Endometrium (tissue), 2 donors: ENCODE data around the gene ZNF341.

Source experiments
- FAIRE-seq: peaks from 2 replicates; lab custom pipeline; 2012; peaks lifted over from hg19 to GRCh38; lab: Jason Lieb, UNC
- donor health status: control.
- donor health status: control.

The ZNF341 gene

DNA sequence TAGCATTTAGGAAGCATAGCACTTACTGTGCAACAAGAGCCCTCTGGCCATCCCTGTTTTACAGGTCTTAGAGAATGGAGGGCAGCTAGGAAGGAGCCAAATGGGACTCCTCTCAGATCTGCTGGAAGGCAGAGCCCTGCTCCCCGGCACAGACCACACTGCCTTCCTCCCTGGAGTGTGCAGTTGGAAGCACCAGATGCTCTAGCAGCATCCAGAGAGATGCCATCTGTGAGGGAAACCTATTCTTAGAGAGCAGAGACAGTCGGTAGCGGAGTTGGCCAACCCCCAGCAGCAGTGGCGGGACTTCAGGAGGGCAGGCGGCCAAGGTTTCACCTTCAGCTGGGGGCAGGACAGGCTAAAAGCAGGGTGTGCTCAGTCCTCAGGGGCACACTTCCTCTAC, 28.9 kb upstream of the ZNF341 start:
- FAIRE-seq, result no peak

DNA sequence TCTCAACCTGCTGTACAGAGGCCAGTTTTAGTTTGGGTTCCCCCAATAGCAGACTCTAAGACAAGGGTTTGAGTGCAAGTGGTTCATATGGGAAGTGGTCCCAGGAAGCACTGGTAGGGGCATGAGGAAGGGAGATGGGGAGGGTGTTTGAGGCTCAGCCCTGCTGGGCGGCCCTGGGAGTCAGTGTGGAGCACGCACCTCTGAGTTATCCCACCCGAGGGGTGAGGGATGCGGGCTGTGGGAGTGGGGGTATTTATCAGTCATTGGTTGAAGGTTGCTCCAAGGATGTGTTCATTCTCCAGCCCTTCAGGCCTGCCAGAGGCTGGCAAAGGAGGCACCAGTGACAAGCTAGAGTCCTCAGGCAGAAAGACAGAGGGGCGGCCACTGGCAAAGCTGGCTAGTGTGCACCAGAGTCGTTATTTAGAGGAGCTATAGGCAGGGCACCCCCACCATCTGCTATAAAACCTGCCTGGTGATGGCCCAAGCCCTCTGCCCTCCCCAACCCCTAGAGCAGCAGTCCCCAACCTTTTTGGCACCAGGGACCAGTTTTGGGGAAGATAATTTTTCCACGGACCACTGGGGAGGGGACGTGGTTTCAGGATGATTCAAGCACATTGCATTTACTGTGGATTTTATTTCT, 28.2 kb upstream of the ZNF341 start:
- FAIRE-seq, result no peak

GRCh38 chr20:33704197-33704924, 27.4 kb upstream of the ZNF341 start:
- no peak for FAIRE-seq

DNA sequence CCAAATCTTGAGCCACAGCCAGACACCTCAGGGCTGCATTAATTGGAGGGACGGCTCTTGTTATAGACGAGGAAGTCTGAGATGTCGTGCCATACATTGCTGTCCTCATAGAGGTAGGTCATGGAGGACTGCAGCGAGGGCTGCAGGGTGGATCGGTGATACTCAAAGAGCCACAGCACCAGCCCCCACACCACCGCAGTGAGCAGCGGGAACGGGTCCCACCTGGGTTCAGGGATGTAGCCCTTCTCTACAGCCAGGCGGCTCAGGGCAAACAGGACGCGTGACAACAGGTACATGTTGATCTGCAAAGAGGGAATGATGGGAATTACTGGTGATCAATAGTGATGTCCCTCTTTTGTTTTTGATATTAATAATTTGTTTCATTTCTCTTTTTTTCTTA, 24.1 kb upstream of the ZNF341 start:
- FAIRE-seq, result no peak

DNA sequence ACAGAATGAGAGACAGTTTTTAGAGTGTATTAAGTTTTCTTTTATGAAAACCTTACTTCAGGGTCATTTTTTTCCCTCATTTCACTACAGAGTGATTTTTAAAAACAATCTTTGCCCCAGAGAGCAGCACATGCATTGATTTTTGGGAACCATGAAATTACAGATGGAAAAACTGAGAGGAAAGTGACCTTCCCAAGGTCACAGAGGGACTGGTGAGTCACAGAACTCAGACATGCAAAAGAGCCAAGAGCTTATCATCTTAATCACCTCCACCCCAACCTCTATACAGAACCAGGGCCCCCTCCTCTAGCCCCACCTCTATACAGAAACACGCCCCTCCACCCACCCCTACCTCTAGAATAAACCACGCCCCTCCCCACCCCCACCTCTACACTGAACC, 22.4 kb upstream of the ZNF341 start:
- FAIRE-seq, result no peak

DNA sequence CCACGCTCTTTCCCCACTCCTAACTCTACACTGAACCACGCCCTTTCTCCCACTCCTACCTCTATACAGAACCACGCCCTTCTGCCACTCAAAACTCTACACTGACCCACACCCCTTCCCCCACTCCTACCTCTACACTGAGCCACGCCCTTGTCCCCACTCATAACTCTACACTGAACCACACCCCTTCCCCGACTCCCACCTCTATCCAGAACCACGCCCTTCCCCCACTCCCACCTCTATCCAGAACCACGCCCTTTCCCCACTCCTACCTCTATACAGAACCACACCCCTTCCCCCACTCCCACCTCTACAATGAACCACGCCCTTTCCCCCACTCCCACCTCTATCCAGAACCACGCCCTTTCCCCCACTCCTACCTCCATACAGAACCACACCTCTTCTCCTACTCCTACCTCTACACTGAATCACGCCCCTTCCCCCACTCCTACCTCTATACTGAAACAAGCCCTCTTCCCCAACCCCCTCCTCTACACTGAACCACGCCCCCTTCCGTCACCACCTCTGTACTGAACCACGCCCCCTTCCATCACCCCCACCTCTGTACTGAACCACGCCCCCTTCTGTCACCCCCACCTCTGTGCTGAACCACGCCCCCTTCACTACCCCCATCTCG, 21.8 kb upstream of the ZNF341 start:
- no peak for FAIRE-seq

DNA sequence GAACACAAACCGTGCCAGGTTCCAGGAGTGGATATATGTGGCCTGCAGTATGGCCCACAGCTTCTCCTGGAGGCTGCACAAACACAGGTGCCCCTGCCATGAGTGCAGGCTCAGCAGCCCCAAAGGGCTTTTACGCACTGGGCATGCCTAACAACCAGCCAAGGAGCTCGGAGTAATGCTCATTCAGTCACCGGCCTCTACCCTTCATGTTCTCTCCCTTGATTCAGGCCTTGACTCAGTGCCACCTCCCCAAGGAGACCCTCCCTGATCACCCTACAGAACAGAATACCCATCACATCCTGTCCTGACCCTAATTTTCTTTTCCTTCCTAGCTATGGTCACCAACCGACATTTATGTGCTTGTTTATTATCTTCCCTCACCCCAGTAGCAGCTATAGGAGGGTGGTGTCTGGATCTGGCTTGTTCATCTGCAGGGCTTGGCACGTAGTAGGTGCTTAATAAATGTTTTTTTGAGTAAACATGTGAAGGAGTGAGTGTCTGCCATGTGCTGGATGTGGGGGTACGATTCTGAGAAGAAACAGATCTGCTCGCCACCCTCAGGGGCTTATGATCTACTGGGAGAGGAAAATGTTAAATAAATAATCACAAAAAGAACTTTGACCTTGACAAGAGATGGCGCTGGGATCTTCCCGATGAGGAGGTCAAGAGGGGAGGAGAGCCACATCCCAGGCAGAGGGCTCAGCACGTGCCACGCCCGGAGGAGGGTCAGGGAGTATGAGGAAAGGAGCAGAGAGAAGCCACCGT, 20.9 kb upstream of the ZNF341 start:
- FAIRE-seq, result no peak

DNA sequence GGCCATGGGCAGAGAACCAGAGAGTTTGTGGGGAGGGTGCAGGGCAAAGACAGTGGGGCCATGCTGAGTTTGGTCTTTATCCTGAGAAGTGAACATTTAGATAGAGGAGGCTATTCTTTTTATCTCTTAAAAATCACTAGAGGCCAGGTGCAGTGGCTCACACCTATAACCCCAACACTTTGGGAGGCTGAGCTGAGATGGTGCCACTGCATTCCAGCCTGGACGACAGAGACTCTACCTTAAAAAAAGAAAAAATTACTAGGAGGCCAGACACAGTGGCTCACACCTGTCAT, 20.4 kb upstream of the ZNF341 start:
- no peak for FAIRE-seq

DNA sequence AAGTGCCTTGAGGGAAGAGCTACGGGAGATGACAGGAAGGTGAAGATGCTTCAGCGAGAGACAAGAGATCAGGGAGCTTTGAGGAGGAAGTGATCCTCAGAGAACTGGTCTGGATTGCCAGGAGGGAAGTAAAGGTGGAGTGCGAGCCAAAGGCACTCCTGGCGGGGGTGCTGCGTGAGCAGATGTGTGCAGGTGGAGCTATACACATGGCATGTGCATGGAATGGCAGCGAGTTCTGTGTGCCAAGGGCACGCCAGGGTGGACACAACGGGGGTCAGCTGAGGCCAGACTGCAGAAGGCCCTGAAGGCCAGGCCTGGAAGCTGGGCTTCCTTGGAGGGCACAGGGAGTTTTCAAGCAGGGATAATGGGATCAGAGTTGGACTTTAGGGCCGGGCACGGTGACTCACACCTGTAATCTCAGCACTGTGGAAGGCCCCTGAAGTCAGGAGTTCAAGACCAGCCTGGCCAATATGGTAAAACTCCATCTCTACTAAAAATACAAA, 17.9 kb upstream of the ZNF341 start:
- no peak for FAIRE-seq

DNA sequence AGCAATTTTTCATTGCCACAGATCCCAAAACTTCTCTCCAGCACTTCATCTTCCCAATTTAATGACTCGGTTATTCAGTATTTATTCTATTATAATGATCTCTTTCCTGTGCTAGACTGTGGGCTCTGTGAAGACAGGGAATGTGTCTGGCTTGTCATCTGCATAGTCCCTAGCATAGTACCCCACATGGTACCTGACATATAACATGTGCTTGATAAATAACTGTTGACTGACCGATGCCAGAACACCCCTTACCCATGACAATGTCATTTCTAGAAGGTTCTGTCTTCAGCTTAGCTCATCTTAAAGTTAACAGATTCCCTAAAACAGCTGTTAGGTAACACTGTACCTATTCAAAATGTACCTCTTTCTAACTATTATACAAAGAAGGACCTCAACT, 15.3 kb upstream of the ZNF341 start:
- FAIRE-seq, result no peak

- FAIRE-seq, result no peak
Observed at GRCh38 chr20:33719277-33719988, 12.4 kb upstream of the ZNF341 start.

GRCh38 chr20:33719989-33720709, 11.6 kb upstream of the ZNF341 start, which contains the start of gene PXMP4:
TSS of gene PXMP4 (minus strand) at chr20:33720310. CDS start at chr20:33720207, 103 bp downstream.
- FAIRE-seq, result peak; percentile 98

- no peak for FAIRE-seq
Observed at GRCh38 chr20:33721391-33722140, 10.2 kb upstream of the ZNF341 start.

DNA sequence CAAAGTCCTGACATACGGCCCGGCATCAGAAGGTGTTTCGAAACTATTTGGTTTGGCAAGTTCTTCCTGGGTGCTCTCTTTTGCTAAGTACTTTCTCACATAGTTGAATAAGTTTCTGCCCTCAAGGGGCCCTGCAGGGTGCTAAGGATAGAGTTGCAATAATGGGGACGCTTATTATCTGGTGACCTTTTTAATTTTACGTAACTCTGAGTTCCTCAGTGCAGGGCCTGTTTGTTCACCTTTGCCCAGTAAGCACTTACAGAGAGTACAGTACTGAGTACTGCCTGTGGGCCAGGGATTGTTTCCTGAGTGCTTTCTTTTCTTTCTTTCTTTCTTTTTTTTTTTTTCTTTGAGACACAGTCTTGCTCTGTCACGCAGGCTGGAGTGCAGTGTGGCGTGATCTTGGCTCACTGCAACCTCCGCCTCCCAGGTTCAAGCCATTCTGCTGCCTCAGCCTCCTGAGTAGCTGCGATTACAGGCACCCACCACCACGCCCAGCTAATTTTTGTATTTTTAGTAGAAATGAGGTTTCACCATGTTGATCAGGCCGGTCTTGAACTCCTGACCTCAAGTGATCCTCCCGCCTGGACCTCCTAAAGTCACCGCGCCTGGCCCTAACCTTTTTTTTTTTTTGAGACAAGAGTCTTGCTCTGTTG, 7.2 kb upstream of the ZNF341 start:
- no peak for FAIRE-seq

DNA sequence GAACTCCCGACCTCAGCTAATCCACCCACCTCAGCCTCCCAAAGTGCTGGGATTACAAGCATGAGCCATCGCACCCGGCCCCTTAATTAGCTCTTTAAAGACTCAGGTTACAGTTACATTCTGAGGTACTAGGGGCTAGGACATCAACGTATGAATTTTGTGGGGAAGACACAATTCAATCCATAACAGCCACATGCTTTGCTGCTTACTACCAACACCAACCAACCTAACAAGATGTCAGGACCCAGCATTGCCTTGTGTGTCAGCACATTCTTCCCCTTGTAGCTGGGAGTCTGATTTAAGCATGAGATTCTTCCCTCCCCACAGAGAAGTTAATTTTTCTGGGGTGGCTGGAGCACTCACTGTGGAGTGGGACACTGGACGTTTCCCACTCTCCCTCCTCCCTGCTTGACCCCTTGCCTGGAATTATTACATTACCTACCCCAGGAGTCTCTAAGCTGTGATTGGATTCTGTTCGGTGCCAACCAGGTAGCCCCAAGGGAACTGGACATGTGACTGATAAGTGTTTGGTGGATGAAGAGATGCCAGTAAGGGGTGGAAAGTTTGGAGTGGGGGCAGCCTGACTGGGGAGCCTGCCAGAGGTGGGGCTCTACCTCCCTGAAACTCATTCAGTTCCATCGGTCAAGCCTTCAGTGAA, 6.1 kb upstream of the ZNF341 start:
- no peak for FAIRE-seq

- no peak for FAIRE-seq
Observed at GRCh38 chr20:33727115-33727479, 4.7 kb upstream of the ZNF341 start.

- FAIRE-seq, result no peak
Observed at GRCh38 chr20:33727806-33728205, 4.0 kb upstream of the ZNF341 start.

GRCh38 chr20:33728463-33728862, 3.3 kb upstream of the ZNF341 start:
- no peak for FAIRE-seq

- no peak for FAIRE-seq
Observed at GRCh38 chr20:33729101-33729500, 2.7 kb upstream of the ZNF341 start.
